ENCODE measurements around the gene DNAJC16. TPM values are rescaled to one million over a fixed set of nuclear protein-coding genes. Genes with fewer than 3 reads are reported as not detected.

The DNAJC16 gene
- total and polyA plus RNA-seq, 2 of the 13 experiments (the other 11 are each of a cell fraction or from before 2014, with no cell fraction given) = 11.4 to 15.4 TPM

DNA sequence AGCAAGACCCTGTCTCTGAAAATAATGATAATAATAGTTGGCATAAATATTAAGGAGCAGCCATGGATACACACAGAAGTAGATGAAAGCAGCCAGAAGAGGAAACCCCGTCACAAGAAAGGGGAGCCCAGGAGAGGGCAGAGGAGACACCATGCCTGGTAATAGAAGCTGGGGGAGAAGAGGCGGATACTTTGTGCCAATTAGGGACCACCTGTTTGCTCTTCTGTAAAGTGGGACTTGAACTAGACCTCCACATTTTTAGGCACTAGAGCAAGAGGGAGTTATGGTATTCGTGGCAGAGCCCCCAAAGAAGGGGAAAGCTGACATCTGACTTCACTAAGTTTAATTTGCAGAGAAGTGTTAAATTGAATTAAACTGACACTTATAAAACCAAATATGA is 38.3 kb upstream of the DNAJC16 start:
- Histone ChIP-seq H3K9ac (ENCODE audit: insufficient read depth, low read depth, low read length) (no peak overlapping the region), H3K4me3 (replicated peaks in 1 of 3; ENCODE audit: insufficient read depth in 1 of 3, low read depth in 2 of 3, low read length in 3 of 3) (no peak overlapping the region), H3K36me3 (replicated peaks in 1 of 2; ENCODE audit: control insufficient read depth in 1 of 2, insufficient read depth in 2 of 2, low read length in 2 of 2) (peaks cover 3 to 6% of the 10 kb centered on the region in 2 experiments; a peak in 1 of 5 replicates), H2AFZ (ENCODE audit: low read length) (no peak overlapping the region), H3K27me3 (ENCODE audit: control insufficient read depth in 1 of 2, insufficient read depth in 2 of 2, low read length in 2 of 2) (no peaks in the 10 kb centered on the region), H3K4me1 (ENCODE audit: insufficient read depth, low read length) (no peaks in the 10 kb centered on the region), H3K79me2 (ENCODE audit: insufficient read depth, low read length) (no peaks in the 10 kb centered on the region), H3K27ac (ENCODE audit: extremely low read length, insufficient read depth, low read length) (no peak overlapping the region), H3K9me3 (ENCODE audit: low read length) (no peaks in the 10 kb centered on the region), H4K20me1 (ENCODE audit: insufficient read depth, low read length) (no peaks in the 10 kb centered on the region), H3K4me2 (ENCODE audit: low read depth, low read length) (no peak overlapping the region)
- FAIRE-seq = no peak
- ChIA-PET CTCF (ENCODE audit: low intra/inter-chr PET ratio, low total read pairs) (no interaction called here), POLR2A (no interaction called here)
- no peak for DNase-seq (ENCODE audit: low spot score)
- BruUV-seq (replicated peaks) = no TSS peak
- 88% methylated on average over 3 of the region's 3 CpGs for WGBS (ENCODE audit: low lambda C conversion rate)
- intact Hi-C loops (cut with micrococcal nuclease; ENCODE audit: unreplicated experiment) (no loop called here), in situ Hi-C loops (cut with HindIII; ENCODE audit: extremely low pct_ligation_motif_present, low pct_unique_long_range_greater_than_20kb) (no loop called here)
- no peak for ATAC-seq
- no peak for TF ChIP-seq ZNF850 (CRISPR knock-in tag; conservative IDR thresholded peaks at IDR 0.05)
- TF ChIP-seq, protein P1, sequence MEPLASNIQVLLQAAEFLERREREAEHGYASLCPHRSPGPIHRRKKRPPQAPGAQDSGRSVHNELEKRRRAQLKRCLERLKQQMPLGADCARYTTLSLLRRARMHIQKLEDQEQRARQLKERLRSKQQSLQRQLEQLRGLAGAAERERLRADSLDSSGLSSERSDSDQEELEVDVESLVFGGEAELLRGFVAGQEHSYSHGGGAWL (CRISPR knock-in tag; IDR thresholded peaks at IDR 0.05) = no peak
- TF ChIP-seq, protein P2, sequence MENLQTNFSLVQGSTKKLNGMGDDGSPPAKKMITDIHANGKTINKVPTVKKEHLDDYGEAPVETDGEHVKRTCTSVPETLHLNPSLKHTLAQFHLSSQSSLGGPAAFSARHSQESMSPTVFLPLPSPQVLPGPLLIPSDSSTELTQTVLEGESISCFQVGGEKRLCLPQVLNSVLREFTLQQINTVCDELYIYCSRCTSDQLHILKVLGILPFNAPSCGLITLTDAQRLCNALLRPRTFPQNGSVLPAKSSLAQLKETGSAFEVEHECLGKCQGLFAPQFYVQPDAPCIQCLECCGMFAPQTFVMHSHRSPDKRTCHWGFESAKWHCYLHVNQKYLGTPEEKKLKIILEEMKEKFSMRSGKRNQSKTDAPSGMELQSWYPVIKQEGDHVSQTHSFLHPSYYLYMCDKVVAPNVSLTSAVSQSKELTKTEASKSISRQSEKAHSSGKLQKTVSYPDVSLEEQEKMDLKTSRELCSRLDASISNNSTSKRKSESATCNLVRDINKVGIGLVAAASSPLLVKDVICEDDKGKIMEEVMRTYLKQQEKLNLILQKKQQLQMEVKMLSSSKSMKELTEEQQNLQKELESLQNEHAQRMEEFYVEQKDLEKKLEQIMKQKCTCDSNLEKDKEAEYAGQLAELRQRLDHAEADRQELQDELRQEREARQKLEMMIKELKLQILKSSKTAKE (CRISPR knock-in tag; IDR thresholded peaks at IDR 0.05; ENCODE audit: borderline replicate concordance) = no peak
- no peak for TF ChIP-seq JUND (CRISPR knock-in tag; IDR thresholded peaks at IDR 0.05)
- TF ChIP-seq SOX13 (IDR thresholded peaks at IDR 0.05) = no peak
- no peak for TF ChIP-seq SOX13 (CRISPR knock-in tag; conservative IDR thresholded peaks at IDR 0.05 in 1 of 2, IDR thresholded peaks at IDR 0.05 in 1 of 2)
- TF ChIP-seq, protein P3, sequence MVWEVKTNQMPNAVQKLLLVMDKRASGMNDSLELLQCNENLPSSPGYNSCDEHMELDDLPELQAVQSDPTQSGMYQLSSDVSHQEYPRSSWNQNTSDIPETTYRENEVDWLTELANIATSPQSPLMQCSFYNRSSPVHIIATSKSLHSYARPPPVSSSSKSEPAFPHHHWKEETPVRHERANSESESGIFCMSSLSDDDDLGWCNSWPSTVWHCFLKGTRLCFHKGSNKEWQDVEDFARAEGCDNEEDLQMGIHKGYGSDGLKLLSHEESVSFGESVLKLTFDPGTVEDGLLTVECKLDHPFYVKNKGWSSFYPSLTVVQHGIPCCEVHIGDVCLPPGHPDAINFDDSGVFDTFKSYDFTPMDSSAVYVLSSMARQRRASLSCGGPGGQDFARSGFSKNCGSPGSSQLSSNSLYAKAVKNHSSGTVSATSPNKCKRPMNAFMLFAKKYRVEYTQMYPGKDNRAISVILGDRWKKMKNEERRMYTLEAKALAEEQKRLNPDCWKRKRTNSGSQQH (CRISPR knock-in tag; IDR thresholded peaks at IDR 0.05; ENCODE audit: low read depth) = no peak
- TF ChIP-seq SIN3B (IDR thresholded peaks at IDR 0.05; ENCODE audit: low read length) = no peak
- TF ChIP-seq, protein P4, sequence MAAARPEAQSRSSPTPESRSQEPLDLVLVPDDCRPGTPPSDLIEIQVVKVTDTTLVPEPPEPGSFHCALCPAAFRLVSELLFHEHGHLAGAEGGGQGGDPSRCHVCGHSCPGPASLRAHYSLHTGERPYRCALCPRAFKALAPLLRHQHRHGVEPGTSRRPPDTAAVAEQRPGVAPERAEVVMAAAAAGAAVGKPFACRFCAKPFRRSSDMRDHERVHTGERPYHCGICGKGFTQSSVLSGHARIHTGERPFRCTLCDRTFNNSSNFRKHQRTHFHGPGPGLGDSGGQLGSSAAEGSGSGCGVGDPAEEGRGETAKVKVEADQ (CRISPR knock-in tag; IDR thresholded peaks at IDR 0.05; ENCODE audit: borderline replicate concordance) = no peak
- TF ChIP-seq, protein P5, sequence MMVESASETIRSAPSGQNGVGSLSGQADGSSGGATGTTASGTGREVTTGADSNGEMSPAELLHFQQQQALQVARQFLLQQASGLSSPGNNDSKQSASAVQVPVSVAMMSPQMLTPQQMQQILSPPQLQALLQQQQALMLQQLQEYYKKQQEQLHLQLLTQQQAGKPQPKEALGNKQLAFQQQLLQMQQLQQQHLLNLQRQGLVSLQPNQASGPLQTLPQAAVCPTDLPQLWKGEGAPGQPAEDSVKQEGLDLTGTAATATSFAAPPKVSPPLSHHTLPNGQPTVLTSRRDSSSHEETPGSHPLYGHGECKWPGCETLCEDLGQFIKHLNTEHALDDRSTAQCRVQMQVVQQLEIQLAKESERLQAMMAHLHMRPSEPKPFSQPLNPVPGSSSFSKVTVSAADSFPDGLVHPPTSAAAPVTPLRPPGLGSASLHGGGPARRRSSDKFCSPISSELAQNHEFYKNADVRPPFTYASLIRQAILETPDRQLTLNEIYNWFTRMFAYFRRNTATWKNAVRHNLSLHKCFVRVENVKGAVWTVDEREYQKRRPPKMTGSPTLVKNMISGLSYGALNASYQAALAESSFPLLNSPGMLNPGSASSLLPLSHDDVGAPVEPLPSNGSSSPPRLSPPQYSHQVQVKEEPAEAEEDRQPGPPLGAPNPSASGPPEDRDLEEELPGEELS (CRISPR knock-in tag; IDR thresholded peaks at IDR 0.05) = no peak
- TF ChIP-seq NCOR1 (IDR thresholded peaks at IDR 0.05; ENCODE audit: borderline replicate concordance, low read length) = no peak
- no peak for TF ChIP-seq HNRNPL (IDR thresholded peaks at IDR 0.05; ENCODE audit: low read depth, low read length)
- no peak for TF ChIP-seq ZNF160 (CRISPR knock-in tag; IDR thresholded peaks at IDR 0.05)
- TF ChIP-seq, protein P6, sequence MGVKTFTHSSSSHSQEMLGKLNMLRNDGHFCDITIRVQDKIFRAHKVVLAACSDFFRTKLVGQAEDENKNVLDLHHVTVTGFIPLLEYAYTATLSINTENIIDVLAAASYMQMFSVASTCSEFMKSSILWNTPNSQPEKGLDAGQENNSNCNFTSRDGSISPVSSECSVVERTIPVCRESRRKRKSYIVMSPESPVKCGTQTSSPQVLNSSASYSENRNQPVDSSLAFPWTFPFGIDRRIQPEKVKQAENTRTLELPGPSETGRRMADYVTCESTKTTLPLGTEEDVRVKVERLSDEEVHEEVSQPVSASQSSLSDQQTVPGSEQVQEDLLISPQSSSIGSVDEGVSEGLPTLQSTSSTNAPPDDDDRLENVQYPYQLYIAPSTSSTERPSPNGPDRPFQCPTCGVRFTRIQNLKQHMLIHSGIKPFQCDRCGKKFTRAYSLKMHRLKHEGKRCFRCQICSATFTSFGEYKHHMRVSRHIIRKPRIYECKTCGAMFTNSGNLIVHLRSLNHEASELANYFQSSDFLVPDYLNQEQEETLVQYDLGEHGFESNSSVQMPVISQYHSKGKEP (CRISPR knock-in tag; IDR thresholded peaks at IDR 0.05) = no peak
- TF ChIP-seq ZNF782 (CRISPR knock-in tag; IDR thresholded peaks at IDR 0.05; ENCODE audit: borderline replicate concordance) = no peak
- no peak for TF ChIP-seq GLI4 (CRISPR knock-in tag; IDR thresholded peaks at IDR 0.05; ENCODE audit: borderline replicate concordance)
- TF ChIP-seq ZNF17 (CRISPR knock-in tag; IDR thresholded peaks at IDR 0.05) = no peak

Measured in HepG2 (cell line).